Measurements from ENCODE around the gene GIPR.

Gene GIPR

DNA sequence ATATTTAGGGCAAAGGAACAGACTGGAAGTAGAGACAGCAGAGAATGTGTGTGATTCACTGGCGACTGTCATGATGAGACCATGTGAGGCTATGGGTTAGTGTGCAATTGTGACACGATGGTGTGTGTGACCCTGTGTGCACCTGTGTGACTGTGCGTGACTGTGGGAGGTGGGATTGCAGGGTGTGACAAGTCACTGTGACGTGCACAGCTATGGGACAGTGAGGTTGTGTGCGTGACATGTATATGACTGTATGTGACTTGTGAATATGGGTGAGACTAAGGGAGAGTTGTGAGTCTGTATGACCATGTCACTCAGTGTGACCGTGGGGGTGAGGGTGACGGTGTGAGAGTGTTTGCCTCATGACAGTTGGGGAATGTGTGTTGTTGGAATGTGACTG, 3.4 kb upstream of the GIPR start:
- Histone ChIP-seq H3K4me2 (ENCODE audit: low read length) (no peak overlapping the region), H3K4me3 (ENCODE audit: low read length) (no peak overlapping the region), H3K36me3 (ENCODE audit: control insufficient read depth, low read length) (no peaks in the 10 kb centered on the region), H3K9me2 (replicated peaks; ENCODE audit: control insufficient read depth, low read length) (no peaks in the 10 kb centered on the region), H3K79me2 (ENCODE audit: control insufficient read depth, low read length) (no peaks in the 10 kb centered on the region), H4K20me1 (ENCODE audit: control insufficient read depth, insufficient read depth, low read depth, low read length) (no peaks in the 10 kb centered on the region), H3K4me1 (ENCODE audit: control insufficient read depth, low read length) (peaks cover 32% of the 10 kb centered on the region), H3K27me3 (ENCODE audit: control insufficient read depth, low read length) (peaks cover 5% of the 10 kb centered on the region; the same call in 1 of the 2 replicates), H3K9me3 (ENCODE audit: control insufficient read depth, insufficient read depth, low read length) (no peaks in the 10 kb centered on the region), H3K27ac (ENCODE audit: low read depth, low read length) (no peak overlapping the region), H3F3A (ENCODE audit: control insufficient read depth, insufficient read depth) (peaks cover 13% of the 10 kb centered on the region)
- no peak for TF ChIP-seq EZH2phosphoT487 (IDR thresholded peaks at IDR 0.05; ENCODE audit: borderline replicate concordance, low read length)
- TF ChIP-seq, protein P1, sequence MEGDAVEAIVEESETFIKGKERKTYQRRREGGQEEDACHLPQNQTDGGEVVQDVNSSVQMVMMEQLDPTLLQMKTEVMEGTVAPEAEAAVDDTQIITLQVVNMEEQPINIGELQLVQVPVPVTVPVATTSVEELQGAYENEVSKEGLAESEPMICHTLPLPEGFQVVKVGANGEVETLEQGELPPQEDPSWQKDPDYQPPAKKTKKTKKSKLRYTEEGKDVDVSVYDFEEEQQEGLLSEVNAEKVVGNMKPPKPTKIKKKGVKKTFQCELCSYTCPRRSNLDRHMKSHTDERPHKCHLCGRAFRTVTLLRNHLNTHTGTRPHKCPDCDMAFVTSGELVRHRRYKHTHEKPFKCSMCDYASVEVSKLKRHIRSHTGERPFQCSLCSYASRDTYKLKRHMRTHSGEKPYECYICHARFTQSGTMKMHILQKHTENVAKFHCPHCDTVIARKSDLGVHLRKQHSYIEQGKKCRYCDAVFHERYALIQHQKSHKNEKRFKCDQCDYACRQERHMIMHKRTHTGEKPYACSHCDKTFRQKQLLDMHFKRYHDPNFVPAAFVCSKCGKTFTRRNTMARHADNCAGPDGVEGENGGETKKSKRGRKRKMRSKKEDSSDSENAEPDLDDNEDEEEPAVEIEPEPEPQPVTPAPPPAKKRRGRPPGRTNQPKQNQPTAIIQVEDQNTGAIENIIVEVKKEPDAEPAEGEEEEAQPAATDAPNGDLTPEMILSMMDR (IDR thresholded peaks at IDR 0.05; ENCODE audit: low read depth, low read length, poor library complexity, severe bottlenecking), result no peak

DNA sequence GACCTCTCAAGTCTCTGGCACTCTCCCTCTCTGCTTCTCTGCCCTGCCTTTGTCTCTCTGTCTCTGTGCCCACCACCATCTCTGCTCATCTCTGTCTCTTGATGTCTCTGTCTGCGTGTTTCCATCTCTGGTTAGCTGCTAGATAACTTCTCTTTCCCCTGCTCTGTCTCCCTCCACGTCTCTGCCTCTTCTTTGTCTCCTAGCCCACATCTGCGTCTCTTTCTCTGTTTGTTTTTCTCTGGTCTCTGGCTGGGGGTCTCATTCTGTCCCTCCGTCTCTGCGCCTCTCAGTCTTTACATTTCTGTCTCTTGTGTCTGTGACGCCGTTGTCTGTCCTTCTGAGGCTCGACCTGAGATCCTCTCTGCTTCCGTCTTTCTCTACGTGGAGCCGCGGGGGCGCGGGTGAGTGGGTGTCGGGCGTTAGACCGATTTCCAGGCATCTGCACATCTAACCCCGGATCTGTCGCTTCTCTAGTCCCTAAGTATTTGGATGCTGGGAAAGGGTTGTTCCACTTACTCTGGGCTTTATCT, 386 bp downstream of the GIPR start:
- no peaks in the 10 kb centered on the region for H3K9me3 ChIP-seq (ENCODE audit: control insufficient read depth, insufficient read depth, low read length)
- peaks cover 5% of the 10 kb centered on the region; the same call in 1 of the 2 replicates for H3K27me3 ChIP-seq (ENCODE audit: control insufficient read depth, low read length)
- H3K27ac ChIP-seq (ENCODE audit: low read depth, low read length), result peak overlapping the region; percentile 19; the same call in 1 of the 2 replicates

DNA sequence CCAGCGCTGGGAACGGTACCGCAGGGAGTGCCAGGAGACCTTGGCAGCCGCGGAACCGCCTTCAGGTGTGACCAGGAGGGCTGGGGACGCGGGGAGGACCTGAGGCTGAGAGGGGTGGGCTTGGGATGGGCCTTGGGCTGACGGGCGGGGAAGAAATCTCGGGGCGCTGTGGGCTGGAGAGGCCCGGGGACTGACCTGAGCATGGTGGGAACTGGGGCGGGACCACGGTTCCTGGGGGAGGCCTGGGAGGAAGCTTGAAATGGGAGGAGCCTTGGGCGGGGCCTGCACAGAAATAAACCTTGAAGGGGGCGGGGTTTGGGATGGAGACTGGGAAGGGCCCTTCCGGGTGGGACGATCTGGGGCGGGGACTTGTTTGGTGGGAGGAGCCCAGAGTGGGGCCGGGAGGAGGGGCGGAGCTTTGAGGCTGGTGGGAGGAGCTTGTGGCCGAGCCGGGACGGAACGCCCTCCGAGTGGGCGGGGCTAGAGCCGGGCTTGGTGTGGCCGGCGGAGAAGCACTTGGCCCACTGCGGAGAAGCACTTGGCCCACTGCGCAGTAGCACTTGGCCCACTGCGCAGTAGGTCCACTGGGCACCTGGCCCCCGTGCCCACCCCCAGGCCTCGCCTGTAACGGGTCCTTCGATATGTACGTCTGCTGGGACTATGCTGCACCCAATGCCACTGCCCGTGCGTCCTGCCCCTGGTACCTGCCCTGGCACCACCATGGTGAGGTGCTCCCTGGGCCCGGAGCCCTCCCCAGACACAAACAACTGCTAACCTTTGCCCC, 2.8 kb downstream of the GIPR start:
- H3K9me2 ChIP-seq (replicated peaks; ENCODE audit: control insufficient read depth, low read length), result no peaks in the 10 kb centered on the region
- H3K79me2 ChIP-seq (ENCODE audit: control insufficient read depth, low read length), result no peaks in the 10 kb centered on the region
- H3K36me3 ChIP-seq (ENCODE audit: control insufficient read depth, low read length), result no peaks in the 10 kb centered on the region
- peaks cover 16% of the 10 kb centered on the region for H3F3A ChIP-seq (ENCODE audit: control insufficient read depth, insufficient read depth)
- H3K4me3 ChIP-seq (ENCODE audit: low read length), result peak overlapping the region; percentile 41
- H3K27ac ChIP-seq (ENCODE audit: low read depth, low read length), result no peak overlapping the region
- peak overlapping the region; percentile 56 for H3K4me2 ChIP-seq (ENCODE audit: low read length)
- TF ChIP-seq, protein P1 (IDR thresholded peaks at IDR 0.05; ENCODE audit: low read depth, low read length, poor library complexity, severe bottlenecking), result no peak
- TF ChIP-seq EZH2phosphoT487 (IDR thresholded peaks at IDR 0.05; ENCODE audit: borderline replicate concordance, low read length), result no peak
- H4K20me1 ChIP-seq (ENCODE audit: control insufficient read depth, insufficient read depth, low read depth, low read length), result no peaks in the 10 kb centered on the region
- H3K27me3 ChIP-seq (ENCODE audit: control insufficient read depth, low read length), result peaks cover 5% of the 10 kb centered on the region; the same call in 1 of the 2 replicates
- peaks cover 38% of the 10 kb centered on the region for H3K4me1 ChIP-seq (ENCODE audit: control insufficient read depth, low read length)
- no peaks in the 10 kb centered on the region for H3K9me3 ChIP-seq (ENCODE audit: control insufficient read depth, insufficient read depth, low read length)

More for the DNA sequence above, 386 bp downstream of the GIPR start:
- H3K4me3 ChIP-seq (ENCODE audit: low read length), result peak overlapping the region; percentile 90
- no peaks in the 10 kb centered on the region for H3K9me2 ChIP-seq (replicated peaks; ENCODE audit: control insufficient read depth, low read length)
- H3K4me2 ChIP-seq (ENCODE audit: low read length), result peak overlapping the region; percentile 99
- no peak for TF ChIP-seq EZH2phosphoT487 (IDR thresholded peaks at IDR 0.05; ENCODE audit: borderline replicate concordance, low read length)
- TF ChIP-seq, protein P1 (IDR thresholded peaks at IDR 0.05; ENCODE audit: low read depth, low read length, poor library complexity, severe bottlenecking), result no peak
- no peaks in the 10 kb centered on the region for H3K36me3 ChIP-seq (ENCODE audit: control insufficient read depth, low read length)
- H3K79me2 ChIP-seq (ENCODE audit: control insufficient read depth, low read length), result no peaks in the 10 kb centered on the region
- H3K4me1 ChIP-seq (ENCODE audit: control insufficient read depth, low read length), result peaks cover 46% of the 10 kb centered on the region
- H4K20me1 ChIP-seq (ENCODE audit: control insufficient read depth, insufficient read depth, low read depth, low read length), result no peaks in the 10 kb centered on the region
- H3F3A ChIP-seq (ENCODE audit: control insufficient read depth, insufficient read depth), result peaks cover 16% of the 10 kb centered on the region

Data from DOHH2 (cell line).